Measurements from ENCODE around the gene TAS2R7.
"Not testable (repeated sequence)": the region's sequence is repeated elsewhere in the genome, so short reads cannot be mapped to it uniquely, and the experiment has no call there.

The TAS2R7 gene, protein sequence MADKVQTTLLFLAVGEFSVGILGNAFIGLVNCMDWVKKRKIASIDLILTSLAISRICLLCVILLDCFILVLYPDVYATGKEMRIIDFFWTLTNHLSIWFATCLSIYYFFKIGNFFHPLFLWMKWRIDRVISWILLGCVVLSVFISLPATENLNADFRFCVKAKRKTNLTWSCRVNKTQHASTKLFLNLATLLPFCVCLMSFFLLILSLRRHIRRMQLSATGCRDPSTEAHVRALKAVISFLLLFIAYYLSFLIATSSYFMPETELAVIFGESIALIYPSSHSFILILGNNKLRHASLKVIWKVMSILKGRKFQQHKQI

DNA sequence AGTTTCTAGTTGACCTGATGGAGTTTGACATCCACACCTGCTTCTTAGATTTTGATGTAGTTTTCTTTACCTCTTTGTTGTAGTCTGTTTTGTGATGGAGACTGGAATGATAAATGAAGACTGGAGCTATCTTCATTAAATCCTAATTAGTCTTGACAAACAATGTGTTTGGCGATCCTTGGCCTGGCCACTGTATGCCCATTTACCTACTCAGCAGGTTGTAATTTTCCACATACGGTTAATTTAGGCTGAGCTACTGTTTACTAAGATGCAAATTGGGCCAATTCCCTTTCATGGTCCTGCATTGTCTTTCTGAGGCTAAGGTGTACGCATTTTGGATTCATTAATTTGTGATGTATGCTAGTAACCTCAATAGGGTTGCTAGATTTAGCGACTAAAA, at the start of gene TAS2R7:
Gene TAS2R7 (minus strand): TSS at position 41 of the 400 bp plus-strand sequence. CDS start 57 bp downstream, outside the sequence.
- DNase-seq, result no peak

DNA sequence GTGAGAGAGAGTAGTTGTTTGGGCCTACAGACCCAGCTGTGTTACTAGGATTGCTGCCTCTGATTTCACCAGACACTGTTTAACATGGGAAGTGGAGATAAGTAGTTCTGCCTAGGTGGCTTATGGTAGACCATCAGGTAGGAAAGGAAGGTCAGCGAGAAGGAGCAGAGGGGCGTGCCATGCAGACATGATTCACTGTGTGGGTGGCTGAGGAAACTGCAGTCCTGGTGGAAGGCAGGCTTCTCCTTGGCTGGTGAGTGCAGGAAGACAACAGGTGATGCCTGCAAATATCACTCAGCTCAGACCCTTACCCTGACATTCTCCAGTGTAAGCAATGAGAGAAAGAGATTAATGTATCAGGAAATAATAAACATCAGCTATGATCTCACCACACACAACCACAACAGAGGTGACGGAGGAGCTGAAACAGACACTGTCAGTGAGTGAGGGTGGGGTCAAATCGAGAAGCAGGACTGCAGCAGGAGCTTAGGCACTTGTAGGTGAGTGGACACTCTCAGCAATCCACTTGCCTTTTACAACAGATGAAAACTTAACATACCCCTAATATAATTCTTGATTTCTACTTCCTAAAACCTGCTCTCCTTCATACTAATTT, 48.9 kb upstream of the TAS2R7 start:
- DNase-seq, result no peak

DNA sequence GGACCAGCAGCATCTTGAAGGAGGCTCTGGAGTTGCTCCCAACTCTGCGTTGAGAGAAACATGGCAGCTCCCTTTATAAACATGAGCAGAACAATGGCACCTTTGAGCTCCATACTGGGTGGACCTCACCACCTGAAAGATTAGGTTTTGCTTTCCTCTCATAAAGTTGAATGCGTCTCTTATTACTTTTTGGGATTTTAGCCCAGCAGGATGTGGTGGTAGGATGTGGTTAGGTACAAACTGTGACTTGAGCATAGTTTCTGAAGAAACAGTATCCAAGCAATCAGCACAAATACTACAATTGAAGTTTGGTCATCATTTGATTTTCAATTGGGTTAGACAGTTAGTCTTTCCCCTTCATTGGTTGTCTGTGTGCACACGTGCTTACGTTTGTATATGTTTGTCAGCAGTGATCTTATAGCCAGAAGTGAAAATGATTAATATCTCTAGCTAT, 47.0 kb upstream of the TAS2R7 start, which contains the start of gene PRR4:
Gene PRR4 (minus strand): TSS at position 51 of the 454 bp plus-strand sequence. CDS start 38 bp downstream, at position 13.
- DNase-seq, result no peak

DNA sequence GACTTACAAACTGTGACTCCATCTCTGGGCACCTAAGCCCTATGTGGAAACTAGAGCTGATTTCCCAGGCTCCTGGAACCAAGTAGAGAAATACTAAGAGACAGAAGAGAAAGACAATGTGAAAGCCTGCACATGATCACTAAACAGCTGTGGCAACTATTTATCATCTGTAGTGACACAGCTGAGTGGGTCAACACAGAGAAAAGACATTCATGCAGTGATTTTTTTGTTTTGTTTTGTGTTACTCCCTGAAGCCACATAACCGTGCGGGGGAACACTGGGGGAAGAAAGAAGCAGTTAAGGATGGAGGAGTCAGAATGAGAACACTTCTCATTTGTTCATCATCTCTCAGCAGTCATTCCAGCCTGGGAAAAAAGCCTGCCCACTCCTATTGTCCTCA, 45.3 kb upstream of the TAS2R7 start:
- DNase-seq, result no peak

DNA sequence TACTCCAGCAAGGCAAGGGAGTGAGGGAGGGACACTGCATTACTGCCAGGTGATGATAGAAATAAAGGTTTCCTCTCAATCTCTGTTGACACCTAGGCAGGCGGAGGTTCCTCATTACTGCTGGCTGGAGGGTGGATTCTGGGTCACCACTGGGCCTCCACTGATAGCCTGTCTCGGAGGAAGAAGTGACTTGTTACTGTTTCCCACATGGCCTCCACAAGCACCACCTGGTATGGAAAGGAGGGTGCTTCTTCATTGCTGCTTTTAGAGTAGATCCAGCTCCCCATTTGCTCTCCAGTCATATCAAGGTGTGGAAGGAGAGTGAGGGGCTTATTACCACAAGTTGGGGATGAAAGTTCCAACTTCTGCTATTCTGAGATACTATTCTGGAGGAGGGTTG, 40.4 kb upstream of the TAS2R7 start:
- no peak for DNase-seq

DNA sequence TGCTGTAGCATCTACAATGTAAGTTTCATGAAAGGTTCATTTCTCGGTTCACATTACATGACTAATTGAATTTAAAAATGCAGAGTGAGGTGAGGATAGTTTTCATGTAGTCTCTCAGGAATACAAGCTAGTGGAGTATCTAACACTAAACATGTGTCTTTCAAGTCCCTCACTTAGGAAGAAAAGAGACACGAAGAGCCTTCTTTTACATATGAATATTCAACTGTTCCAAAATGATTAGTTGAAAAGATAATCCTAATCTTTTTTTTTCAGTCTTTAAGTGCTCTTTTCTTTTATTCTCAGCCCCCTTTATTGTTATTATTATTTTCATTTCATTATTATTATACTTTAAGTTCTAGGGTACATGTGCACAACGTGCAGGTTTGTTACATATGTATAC, 36.0 kb upstream of the TAS2R7 start:
- DNase-seq, result no peak

DNA sequence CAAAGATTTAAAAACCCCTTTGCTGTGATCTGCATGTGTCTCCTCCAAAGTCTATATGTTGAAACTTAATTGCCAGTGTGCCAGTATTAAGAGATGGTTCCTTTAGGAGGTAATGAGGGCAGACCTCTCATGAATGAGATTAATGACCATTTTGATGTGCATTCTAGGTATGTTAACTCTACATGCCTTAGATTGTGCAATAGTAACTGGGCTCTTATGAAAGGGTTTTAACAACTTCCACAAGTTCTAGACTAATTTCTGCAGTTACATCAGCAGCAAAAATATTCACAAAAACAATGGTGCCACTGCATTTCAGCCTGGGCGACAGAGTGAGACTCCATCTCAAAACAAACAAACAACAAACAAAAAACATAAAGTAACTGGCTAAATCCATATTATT, 27.6 kb upstream of the TAS2R7 start:
- no peak for DNase-seq

DNA sequence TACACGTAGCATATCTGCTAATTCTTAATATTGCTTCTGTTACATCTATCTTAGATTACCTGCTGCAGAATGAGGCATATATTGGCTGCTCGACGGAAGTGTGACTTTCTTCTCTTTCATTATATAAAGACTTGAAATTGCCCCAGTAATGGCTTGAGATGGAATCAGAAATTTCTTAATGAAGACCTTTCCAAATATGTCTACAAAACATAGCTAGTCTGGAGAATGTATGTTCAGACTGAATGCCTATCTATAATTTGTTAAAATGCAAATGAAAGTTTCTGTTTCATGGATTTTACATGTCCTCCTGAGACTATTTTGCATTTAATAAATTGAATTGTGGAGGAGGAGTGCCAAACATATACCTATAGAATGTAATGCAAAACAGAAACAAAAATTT, 23.8 kb upstream of the TAS2R7 start, which contains the start of gene TAS2R10:
Gene TAS2R10 (minus strand): TSS at position 101 of the 400 bp plus-strand sequence. CDS start 89 bp downstream, at position 12.
- DNase-seq, result no peak

DNA sequence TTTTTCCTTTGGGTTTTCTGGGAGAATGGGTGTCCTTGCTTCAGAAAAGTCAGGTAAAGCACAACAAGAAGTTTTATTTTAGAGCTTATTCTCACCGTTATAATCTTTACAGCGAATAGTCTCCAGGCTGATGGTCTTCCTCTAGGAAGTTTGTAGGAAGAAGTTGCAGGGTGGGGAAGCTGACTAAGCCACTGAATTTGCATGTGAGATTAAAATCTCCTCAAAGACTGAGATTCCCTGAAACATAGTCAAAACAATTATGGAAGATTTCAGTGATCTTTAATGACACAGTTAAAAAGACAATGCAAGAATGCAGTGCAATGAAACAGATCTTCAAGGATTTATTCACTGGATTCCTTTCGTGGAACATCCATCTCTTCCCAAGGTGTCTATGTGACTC, 22.5 kb upstream of the TAS2R7 start:
- no peak for DNase-seq

DNA sequence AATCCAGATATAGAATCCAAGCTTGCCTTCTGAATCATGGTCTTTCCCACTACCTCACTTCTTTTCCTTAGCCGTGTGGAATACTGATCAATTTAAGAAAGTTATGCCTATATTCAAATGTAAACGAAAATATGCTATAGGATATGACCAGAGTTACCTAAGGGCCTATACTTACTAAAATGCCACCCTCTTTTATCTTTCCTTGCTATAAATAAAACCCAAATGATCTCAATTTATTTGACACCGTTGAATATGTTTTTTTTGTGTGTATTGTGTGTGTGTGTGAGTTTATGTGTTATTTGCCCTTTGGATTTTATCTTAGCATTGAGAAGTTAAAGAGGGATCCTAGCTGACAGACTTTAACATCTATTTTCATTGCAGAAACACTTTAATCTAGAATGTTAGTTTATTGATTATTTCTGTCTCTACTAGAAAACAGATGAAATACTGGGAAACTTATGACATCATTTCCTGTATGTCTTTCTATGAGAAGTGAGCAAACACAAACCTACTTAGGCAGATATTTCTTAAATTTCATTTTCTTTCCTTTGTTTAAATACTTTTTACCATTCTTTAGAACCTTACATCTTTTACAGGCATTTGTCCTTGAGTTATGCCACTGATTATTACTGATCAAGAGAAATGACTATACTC, 9.6 kb upstream of the TAS2R7 start:
- DNase-seq, result no peak

DNA sequence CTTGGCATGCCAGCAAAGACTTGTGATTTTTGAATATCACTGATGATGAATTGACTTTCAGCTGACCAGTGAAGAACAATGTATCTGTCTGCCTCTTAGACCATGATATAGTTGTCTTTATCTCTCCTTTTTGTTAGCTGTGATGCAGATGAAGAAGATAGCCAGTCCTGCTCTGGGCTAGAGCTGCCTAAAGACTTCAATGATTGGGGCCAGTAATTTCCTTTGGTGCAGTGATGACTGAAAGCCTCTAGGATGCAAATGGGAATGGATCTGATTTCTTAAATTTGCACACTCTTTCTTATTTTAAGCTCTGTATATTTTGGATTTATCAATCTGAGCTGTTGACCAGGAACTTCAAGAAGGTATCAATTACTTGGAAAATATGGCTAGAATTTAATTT, 7.6 kb upstream of the TAS2R7 start, which contains the start of gene TAS2R9:
Gene TAS2R9 (minus strand): TSS at position 101 of the 400 bp plus-strand sequence. CDS start 93 bp downstream, at position 8.
- DNase-seq, result no peak

DNA sequence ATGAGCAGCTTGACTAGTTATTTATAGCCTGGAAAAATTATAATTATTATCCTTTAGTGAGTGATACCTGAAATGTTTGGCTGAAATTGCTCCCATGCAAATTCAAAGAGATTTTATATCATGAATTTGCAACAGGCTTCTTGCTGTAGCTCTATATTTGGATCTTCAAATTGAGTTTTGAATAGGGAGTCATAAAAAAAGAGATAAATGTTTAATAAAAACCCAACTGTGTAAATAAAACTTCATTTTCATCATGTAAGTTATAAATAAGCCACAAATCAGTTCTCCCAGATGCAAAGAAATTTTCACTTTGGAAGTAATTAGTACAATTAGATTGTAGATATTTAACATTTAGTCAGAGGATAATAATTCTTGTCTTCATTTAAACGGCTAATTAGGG, 4.8 kb upstream of the TAS2R7 start, which contains the start of gene TAS2R8:
Gene TAS2R8 (minus strand): TSS at position 101 of the 400 bp plus-strand sequence. CDS start 306 bp downstream, outside the sequence.
- no peak for DNase-seq

DNA sequence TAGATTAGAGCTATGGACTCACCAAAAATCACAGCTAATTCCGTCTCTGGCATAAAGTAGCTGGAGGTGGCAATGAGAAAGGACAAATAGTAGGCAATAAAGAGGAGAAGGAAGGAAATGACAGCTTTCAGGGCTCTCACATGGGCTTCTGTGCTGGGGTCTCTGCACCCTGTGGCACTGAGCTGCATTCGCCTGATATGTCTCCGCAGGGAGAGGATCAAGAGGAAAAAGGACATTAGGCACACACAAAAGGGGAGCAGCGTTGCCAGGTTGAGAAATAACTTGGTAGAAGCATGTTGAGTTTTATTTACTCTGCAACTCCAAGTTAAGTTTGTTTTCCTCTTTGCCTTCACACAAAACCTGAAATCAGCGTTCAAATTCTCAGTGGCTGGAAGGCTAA, 686 bp downstream of the TAS2R7 start:
- DNase-seq, result no peak

DNA sequence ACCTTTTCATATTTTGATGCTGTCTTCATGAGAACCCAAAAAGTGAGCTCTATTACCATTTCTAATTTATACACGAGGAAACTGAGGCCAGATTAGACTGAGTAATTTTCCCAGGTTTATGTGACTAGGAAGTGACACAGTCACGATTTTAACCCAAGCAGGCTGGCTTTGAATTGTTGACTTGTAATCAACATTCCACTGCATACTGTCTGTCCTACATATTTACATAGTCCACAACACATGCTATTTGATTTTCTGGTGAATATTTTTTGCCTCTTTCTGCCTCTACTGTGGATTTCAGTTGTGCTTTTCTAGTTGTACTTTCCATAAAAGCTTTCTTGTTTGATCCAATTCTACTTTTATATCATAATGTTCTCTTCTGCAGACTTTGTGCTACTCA, 8.2 kb downstream of the TAS2R7 start:
- DNase-seq, result no peak

DNA sequence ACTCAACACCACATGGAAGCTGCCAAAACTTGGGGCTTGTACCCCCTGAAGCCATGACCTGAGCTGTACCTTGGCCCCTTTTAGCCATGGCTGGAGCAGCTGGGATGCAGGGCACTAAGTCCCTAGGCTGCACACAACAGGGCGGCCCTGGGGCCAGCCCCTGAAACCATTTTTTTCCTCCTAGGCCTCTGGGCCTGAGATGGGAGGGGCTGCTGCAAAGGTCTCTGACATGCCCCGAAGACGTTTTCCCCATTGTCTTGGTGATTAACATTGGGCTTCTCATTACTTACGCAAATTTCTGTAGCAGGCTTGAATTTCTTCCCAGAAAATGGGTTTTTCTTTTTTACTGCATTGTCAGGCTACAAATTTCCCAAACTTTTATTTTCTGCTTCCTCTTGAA, 10.7 kb downstream of the TAS2R7 start:
- not testable (repeated sequence) for DNase-seq

DNA sequence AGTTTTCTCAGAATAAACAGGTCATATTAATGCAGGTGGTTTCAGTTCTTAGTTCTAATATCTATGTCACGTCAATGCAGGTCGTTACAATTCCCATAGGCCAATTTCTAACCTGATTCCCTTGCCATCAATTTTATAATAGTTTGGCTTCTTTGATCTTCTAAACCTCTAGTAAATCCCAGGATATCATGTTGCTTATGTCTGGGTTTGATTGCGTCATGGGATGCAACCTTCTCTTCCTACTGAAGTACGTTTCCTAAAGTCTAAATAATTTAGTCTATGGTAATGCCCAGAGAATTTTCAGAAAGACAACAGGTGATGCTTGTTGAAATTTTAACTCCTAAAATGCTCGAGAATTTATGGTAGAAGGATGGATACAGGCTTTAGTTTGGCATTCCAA, 19.2 kb downstream of the TAS2R7 start:
- no peak for DNase-seq

DNA sequence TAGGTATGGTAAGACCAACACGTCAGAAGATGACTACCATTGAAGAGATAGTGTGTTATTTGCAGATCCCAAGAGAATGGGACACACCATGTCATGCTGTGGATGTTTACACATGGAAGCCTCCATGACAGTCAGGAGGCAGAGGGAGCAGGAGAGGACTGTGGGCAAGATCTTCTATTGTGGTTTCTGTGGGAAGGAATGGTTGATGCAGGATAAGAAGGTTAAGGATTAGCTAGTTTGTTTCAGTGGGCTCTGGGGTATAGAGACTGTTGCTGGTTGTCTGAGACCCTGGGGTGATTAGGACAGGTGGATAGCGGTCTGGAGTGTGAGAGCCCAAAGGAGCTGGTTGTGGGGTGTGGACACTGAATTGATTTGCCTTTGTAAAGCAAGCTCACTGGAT, 23.3 kb downstream of the TAS2R7 start:
- no peak for DNase-seq

DNA sequence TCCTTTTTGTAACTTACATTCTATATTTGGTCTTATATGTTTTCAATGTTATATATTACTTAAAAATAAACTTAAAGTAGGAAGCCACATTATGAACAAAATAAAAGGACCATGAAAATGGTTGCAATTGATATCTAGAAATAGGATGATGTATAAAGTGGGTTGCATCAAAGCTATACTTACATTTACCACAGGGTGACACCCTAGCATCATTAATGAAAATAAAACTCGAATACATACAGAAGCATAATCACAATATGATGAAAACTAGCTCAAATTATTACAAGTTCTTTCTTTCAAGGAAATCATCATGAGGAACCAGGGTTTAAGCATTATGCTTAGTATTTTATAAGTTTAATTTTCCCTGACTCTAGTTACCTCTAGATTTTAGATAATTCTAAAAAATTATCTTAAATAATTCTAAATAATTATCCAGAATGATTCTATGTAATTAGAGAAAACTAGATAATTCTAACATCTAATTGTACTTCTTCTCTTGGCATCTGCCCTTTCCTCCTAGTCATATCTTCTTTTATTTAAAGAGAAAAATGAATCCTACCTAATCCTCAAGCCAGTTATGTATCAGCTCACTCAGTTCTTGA, 31.2 kb downstream of the TAS2R7 start:
- no peak for DNase-seq

DNA sequence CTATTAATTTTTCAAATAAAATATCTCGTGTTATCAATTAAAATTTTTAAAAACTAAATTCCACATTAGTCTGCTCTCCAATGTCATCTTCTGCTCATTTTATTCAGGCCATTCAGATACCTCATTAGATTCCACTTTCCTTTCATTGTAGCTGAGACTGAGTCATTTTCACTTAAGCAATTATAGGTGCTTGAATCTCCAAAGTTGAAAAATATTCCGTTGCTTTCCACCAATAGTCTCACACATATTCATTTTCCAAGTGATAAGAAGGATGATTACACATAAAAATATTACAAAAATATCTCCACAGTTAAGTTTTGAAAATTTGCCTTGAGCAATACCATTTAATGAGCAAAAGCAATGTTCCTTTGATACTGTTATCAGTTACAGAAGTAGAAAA, 42.8 kb downstream of the TAS2R7 start:
- no peak for DNase-seq

DNA sequence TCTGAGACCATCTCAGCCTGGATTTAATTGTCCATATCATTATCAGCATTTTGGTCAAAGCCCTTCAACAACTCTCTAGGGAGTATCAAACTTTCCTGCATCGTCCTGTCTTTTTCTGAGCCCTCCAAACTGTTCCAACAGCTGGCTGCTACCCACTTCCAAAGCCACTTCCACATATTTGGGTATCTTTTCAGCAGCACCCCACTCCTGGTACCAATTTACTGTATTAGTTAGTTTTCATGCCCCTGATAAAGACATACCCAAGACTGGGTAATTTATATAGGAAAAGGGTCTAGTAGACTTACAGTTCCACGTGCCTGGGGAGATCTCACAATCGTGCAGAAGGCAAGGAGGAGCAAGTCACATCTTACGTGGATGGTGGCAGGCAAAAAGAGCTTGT, 46.2 kb downstream of the TAS2R7 start:
- no peak for DNase-seq

DNA sequence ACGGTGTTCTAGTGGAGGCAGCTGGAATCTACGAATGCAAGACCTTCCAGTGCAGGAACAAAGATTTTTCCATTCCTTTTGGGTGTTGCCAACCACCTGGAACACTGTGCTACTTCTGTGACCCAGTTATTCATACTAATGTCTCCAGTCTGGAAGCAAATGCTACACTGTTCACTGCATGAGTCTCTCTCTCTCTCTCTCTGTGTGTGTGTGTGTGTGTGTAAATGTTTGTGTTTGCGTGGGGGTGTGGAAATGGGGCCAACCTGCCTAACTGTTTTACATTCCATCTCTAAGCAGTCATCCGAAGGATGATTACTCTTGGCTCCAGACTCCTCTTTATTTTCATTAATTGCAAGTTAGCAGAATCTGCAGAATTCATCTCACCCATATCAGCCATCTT, 49.4 kb downstream of the TAS2R7 start:
- DNase-seq, result no peak

All from activated CD4-positive, CD25-positive, alpha-beta regulatory T cell treated with anti-CD3 and anti-CD28 coated beads, Interleukin-2, amount 50 U/mL, for 72 hours (primary cell).